ENCODE results near the gene CLSTN3. TPM values are rescaled to one million over a fixed set of nuclear protein-coding genes. Genes with fewer than 3 reads are reported as not detected.
"Not testable (repeated sequence)": the region's sequence is repeated elsewhere in the genome, so short reads cannot be mapped to it uniquely, and the experiment has no call there.

CLSTN3 gene
- total and polyA plus RNA-seq, 7 donors: 3.7 to 41.5 (median 12.6) TPM

DNA sequence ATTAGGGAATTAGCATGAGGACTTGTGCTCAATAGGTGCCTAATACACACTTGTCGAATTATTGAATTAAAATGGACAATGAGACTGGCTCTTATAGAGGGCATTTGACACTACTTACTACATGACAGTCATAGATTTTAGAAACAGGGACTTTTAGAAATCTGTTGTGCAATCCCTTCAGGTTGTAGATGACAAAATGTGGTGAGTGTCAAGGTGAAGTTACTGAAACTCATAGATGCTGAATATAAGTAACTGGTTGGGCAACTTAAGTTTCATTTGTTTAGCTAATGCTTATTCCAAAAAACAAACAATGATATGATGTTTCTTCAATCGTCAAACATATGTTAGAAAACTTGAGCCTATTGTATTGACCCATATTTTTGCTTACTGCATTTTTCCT is 46.4 kb downstream of the CLSTN3 start:
- no peak for TF ChIP-seq EP300 (IDR thresholded peaks at IDR 0.05)
- TF ChIP-seq POLR2A (IDR thresholded peaks at IDR 0.05): no peak
- no peak for TF ChIP-seq CTCF (IDR thresholded peaks at IDR 0.05)
- TF ChIP-seq POLR2AphosphoS5 (IDR thresholded peaks at IDR 0.05): no peak
- Histone ChIP-seq H3K27ac (no peak overlapping the region), H3K27me3 (no peaks in the 10 kb centered on the region), H3K4me1 (no peaks in the 10 kb centered on the region), H3K9me3 (no peaks in the 10 kb centered on the region), H3K4me3 (no peak overlapping the region), H3K36me3 (no peaks in the 10 kb centered on the region)
- 51 to 75% methylated on average over 2 of the region's 2 CpGs for WGBS, 2 donors
- DNase-seq: no peak
- intact Hi-C loops (cut with DNase I): no loop called here

- intact Hi-C loops (cut with DNase I): no loop called here
- Histone ChIP-seq H3K36me3 (no peaks in the 10 kb centered on the region), H3K9me3 (no peaks in the 10 kb centered on the region), H3K27ac (no peak overlapping the region), H3K27me3 (no peaks in the 10 kb centered on the region), H3K4me3 (no peak overlapping the region), H3K4me1 (no peaks in the 10 kb centered on the region)
- WGBS, 2 donors: 92 to 94% methylated on average over 2 of the region's 2 CpGs
- no peak for DNase-seq
- TF ChIP-seq CTCF (IDR thresholded peaks at IDR 0.05) (no peak), EP300 (IDR thresholded peaks at IDR 0.05) (no peak), POLR2AphosphoS5 (IDR thresholded peaks at IDR 0.05) (no peak), POLR2A (IDR thresholded peaks at IDR 0.05) (no peak)
Observed at GRCh38 chr12:7178481-7178880, 48.3 kb downstream of the CLSTN3 start.

DNA sequence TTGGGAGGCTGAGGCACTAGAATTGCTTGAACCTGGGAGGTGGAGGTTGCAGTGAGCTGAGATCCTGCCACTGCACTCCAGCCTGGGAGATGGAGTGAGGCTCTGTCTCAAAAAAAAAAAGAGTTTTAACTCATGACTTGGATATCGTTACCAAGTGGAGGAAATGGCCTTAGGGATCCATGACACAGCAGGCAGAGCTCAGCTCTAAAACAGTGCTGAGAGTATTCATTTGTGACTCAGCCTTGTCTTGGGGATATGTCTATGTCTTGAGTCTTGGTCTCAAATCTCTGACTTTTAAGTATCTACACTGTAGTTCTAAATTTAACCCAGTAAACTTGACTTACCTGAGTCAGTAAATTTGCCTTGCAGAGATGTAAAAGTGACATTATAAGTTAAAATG is 50.5 kb downstream of the CLSTN3 start:
- Histone ChIP-seq H3K4me1 (no peaks in the 10 kb centered on the region), H3K27me3 (no peaks in the 10 kb centered on the region), H3K4me3 (no peak overlapping the region), H3K27ac (no peak overlapping the region), H3K9me3 (no peaks in the 10 kb centered on the region), H3K36me3 (no peaks in the 10 kb centered on the region)
- intact Hi-C loops (cut with DNase I): no loop called here
- WGBS, 2 donors: 78 to 83% methylated on average over 1 of the region's 1 CpG
- no peak for DNase-seq
- TF ChIP-seq POLR2AphosphoS5 (IDR thresholded peaks at IDR 0.05) (no peak), CTCF (IDR thresholded peaks at IDR 0.05) (no peak), EP300 (IDR thresholded peaks at IDR 0.05) (no peak), POLR2A (IDR thresholded peaks at IDR 0.05) (no peak)

- WGBS, 2 donors: 52 to 66% methylated on average over 2 of the region's 2 CpGs
- not testable (repeated sequence) for H3K27me3 ChIP-seq, H3K36me3 ChIP-seq, H3K9me3 ChIP-seq, H3K27ac ChIP-seq, H3K4me3 ChIP-seq, DNase-seq
- H3K4me1 ChIP-seq: peaks cover 0 to 20% (median 18%) of the 10 kb centered on the region in 4 donors
- intact Hi-C loops (cut with DNase I): loop anchor here (5.0 kb wide), 2 partner anchors 54 to 124 kb away; partner anchors contain the start of genes C1S and CLSTN3
Observed at GRCh38 chr12:7186058-7186457, 55.9 kb downstream of the CLSTN3 start.

- Histone ChIP-seq H3K27ac (peak overlapping the region; percentile 86 to 93 (median 90)), H3K9me3 (no peaks in the 10 kb centered on the region), H3K4me3 (peak overlapping the region; percentile 72 to 90 (median 75)), H3K27me3 (no peaks in the 10 kb centered on the region), H3K36me3 (peaks cover 0 to 25% (median 6%) of the 10 kb centered on the region in 4 donors), H3K4me1 (peaks cover 0 to 32% (median 19%) of the 10 kb centered on the region in 4 donors)
- peak; percentile 79 for DNase-seq
- intact Hi-C loops (cut with DNase I): loop anchor here (5.0 kb wide), 2 partner anchors 56 to 126 kb away; partner anchors contain the start of genes C1S and CLSTN3
- WGBS, 2 donors: 1 to 3% methylated on average over 21 of the region's 21 CpGs
- TF ChIP-seq POLR2AphosphoS5 (IDR thresholded peaks at IDR 0.05) (peak in 1 of 4 donors; percentile 51), CTCF (IDR thresholded peaks at IDR 0.05) (peak in 3 of 4 experiments; percentile 31 to 44 (median 43)), EP300 (IDR thresholded peaks at IDR 0.05) (peak in 1 of 4 donors; percentile 26), POLR2A (IDR thresholded peaks at IDR 0.05) (no peak)
Observed at GRCh38 chr12:7188562-7189397, 58.6 kb downstream of the CLSTN3 start.
